GM15510 (cell line): ENCODE measurements around the gene RTP2.

Experiments used
- POLR2A ChIP-seq: IDR thresholded peaks from 3 replicates; pipeline ENCODE4 v1.6.1; 2011; ENCODE audit warnings: borderline replicate concordance; ENCODE audit not compliant: insufficient read length; ENCODE audit errors: extremely low read depth

Gene RTP2

DNA sequence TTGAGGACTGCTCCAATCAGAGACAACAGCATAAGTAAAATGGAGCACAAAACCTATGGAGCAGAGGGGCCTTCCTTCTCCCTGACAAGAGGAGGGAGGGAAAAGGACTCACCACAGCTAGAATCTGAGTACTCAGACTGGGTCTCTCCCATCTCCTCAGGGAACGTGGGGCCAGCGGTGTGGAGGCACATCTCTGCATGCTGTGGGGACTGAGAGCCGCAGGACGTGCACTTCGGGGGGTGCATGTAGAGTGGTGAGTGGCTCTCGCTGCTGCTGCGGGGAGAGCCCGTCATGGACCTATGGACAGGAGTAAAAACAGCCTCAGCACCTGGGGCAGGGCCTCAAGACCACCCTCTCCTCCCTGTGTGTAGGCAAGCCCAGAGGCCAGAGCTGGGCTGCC lies 25.9 kb upstream of the RTP2 start:
- TF ChIP-seq POLR2A = no peak

DNA sequence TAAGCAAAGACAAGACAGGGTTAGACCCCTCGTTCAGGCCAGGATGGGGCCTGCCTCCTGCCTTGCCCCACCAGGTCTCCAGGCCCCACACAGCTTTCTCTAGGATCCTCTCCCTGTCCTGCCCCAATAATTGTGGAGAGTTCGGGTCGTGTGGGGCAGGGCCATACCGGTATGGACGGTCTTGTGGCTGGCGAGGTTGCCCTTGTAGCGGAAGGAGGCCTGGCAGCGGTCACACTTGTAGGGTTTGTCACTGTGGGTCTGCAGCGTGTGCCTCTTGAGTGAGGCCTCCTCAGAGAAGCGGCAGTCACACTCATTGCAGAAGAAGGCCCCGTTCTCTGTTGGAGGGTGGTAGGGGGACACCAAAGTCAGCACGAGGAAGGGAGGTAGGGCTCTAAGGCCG lies 24.2 kb upstream of the RTP2 start:
- TF ChIP-seq POLR2A = no peak

GRCh38 chr3:187725653-187726370 lies 23.5 kb upstream of the RTP2 start:
- no peak for TF ChIP-seq POLR2A

DNA sequence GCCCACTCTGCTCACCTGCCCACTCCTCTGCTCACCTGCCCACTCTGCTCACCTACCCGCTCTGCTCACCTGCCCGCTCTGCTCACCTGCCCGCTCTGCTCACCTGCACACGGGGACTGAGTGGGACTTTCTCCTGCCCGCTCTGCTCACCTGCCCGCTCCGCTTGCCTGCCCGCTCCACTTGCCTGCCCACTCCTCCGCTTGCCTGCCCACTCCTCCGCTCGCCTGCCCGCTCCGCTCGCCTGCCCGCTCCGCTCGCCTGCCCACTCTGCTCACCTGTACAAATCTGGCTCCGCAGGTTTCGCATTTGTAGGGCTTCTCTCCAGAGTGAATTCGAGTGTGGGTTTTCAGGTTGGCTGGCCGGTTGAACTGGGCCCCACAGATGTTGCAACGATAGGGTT lies 22.9 kb upstream of the RTP2 start:
- TF ChIP-seq POLR2A = no peak

- no peak for TF ChIP-seq POLR2A
Observed at GRCh38 chr3:187722206-187722612, 19.9 kb upstream of the RTP2 start.

- no peak for TF ChIP-seq POLR2A
Observed at GRCh38 chr3:187721055-187721454, 18.7 kb upstream of the RTP2 start.

- no peak for TF ChIP-seq POLR2A
Observed at GRCh38 chr3:187720337-187720670, 17.9 kb upstream of the RTP2 start.

GRCh38 chr3:187719628-187720336 lies 17.4 kb upstream of the RTP2 start:
- no peak for TF ChIP-seq POLR2A

GRCh38 chr3:187718802-187719201 lies 16.4 kb upstream of the RTP2 start:
- no peak for TF ChIP-seq POLR2A

DNA sequence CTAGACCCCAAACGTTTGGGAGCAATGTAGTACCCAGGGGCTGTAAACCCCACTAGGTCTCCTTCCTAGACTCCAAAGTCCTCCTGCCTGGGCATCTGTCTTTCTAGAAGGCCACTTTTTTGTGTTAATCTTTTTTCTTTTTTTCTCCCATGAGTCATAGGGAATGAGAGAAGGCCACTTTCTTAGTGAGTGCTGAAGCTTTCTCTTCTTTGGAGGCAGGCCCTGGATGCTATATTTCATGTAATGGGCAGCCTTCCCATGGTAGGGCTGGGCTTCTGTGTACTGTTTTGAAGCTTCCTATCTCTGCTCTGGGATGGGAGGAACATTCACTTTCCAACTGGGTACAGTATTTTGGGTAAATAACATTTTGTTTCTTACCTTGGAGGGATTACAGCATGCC lies 15.2 kb upstream of the RTP2 start:
- no peak for TF ChIP-seq POLR2A

DNA sequence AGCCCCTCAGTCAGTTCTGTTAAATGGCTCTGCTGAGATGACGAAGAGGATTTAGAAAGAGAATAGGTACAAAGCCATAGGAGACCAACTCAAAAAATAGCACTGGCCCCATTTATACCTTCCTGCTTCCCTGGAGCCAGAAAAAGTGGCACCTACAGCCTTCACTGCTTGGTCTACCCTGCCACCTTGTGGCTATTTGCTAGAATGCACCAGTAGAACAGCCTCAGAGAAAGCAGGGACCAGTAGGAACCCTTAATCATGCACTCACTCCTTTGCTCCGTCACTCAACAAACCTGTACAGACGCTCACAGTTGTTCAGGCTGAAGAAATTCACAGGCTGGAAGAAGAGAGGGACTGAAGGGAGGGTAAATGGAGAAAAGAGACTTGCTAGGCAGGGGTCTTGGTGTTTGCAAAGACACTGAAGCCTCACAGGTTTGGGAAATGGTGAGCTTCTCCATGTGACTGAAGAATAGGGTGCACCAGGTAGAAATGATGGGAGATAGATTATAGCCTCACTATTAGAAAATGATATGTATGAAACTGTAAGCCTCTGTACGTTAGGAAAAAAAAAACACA lies 12.1 kb upstream of the RTP2 start:
- TF ChIP-seq POLR2A = no peak

GRCh38 chr3:187713504-187713903 lies 11.1 kb upstream of the RTP2 start:
- no peak for TF ChIP-seq POLR2A

GRCh38 chr3:187709155-187709554 lies 6.8 kb upstream of the RTP2 start:
- no peak for TF ChIP-seq POLR2A

DNA sequence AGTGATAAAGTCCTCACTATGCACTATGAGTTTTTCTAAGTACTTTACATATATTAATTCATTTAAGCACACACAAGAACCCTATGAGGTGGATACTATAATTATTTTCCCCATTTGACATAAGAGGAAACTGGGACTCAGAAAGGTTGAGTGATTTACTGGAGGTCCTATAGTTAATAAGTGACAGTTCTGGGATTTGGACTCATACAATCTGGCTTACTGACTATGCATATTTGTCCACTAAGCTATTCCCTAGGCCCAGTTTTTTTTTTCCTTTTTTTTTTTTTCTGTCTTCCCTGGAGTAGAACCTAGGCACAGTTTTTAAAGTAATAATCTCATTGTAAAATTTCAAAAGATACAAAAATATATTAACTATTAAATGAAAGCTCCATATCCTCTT lies 6.3 kb upstream of the RTP2 start:
- no peak for TF ChIP-seq POLR2A

DNA sequence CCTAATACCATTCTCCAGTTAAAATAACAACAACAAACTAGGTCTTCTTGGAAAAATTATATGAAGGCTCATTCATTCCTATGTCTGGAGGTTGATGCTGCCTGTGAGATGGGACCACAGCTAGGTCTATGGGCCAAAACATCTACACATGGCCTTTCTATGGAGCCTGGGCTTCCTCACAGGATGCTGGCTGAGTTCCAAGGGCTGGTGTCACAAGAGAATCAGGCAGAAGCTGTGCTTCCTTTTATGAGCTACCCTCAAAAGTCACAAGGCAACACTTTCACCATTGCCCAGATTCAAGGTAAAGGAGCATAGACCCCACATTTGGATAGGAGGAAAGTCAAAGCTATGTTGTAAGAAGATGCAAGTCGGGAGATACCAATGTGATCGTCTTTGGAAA lies 4.6 kb upstream of the RTP2 start:
- no peak for TF ChIP-seq POLR2A

GRCh38 chr3:187705164-187705563 lies 2.8 kb upstream of the RTP2 start:
- TF ChIP-seq POLR2A = no peak
